Trophoblast cell (in vitro differentiated cells and primary cell): Measurements from ENCODE around the gene BRSK2.

ENCODE experiments used
- DNase-seq, 2 donors: peaks; one replicate each; pipeline ENCODE4 v3.0.0-alpha.2; 2016
- H2AFZ ChIP-seq: 2 replicates; pipeline ENCODE4 v1.6.1; 2013; ENCODE audit warnings: low read length, moderate library complexity, mild to moderate bottlenecking; ENCODE audit not compliant: insufficient read depth, poor library complexity
- H2AK5ac ChIP-seq: 2 replicates; pipeline ENCODE4 v1.6.1; 2013; ENCODE audit warnings: mild to moderate bottlenecking, low read length
- H2BK120ac ChIP-seq: 2 replicates; pipeline ENCODE4 v1.6.1; 2013; ENCODE audit warnings: low read length, mild to moderate bottlenecking, moderate library complexity; ENCODE audit not compliant: insufficient read depth, poor library complexity
- H2BK12ac ChIP-seq: 2 replicates; pipeline ENCODE4 v1.6.1; 2013; ENCODE audit warnings: mild to moderate bottlenecking, low read length, moderate library complexity
- H2BK5ac ChIP-seq: 2 replicates; pipeline ENCODE4 v1.6.1; 2013; ENCODE audit warnings: low read length, low read depth, moderate library complexity, mild to moderate bottlenecking; ENCODE audit not compliant: poor library complexity
- H3K14ac ChIP-seq: 2 replicates; pipeline ENCODE4 v1.6.1; 2013; ENCODE audit warnings: mild to moderate bottlenecking, low read length
- H3K18ac ChIP-seq: 2 replicates; pipeline ENCODE4 v1.6.1; 2013; ENCODE audit warnings: mild to moderate bottlenecking, low read length
- H3K23ac ChIP-seq: 2 replicates; pipeline ENCODE4 v1.6.1; 2013; ENCODE audit warnings: low read length
- H3K27ac ChIP-seq: 2 replicates; pipeline ENCODE4 v1.5.1; 2013; ENCODE audit warnings: low read depth, mild to moderate bottlenecking, inconsistent platforms, low read length, moderate library complexity
- H3K27me3 ChIP-seq: 2 replicates; pipeline ENCODE4 v1.6.1; 2013; ENCODE audit warnings: inconsistent platforms, mild to moderate bottlenecking, low read length, moderate library complexity; ENCODE audit not compliant: insufficient read depth
- H3K36me3 ChIP-seq, 2 experiments: 1 replicate in 1 of 2; 2 replicates in 1 of 2; pipeline ENCODE4 v1.6.1; 2013; ENCODE audit warnings: low read length in 2 of 2, mild to moderate bottlenecking in 2 of 2, moderate library complexity in 1 of 2; ENCODE audit not compliant: insufficient read depth in 2 of 2, control insufficient read depth in 1 of 2
- H3K4ac ChIP-seq: 2 replicates; pipeline ENCODE4 v1.6.1; 2013; ENCODE audit warnings: low read depth, mild to moderate bottlenecking, low read length, moderate library complexity
- H3K4me1 ChIP-seq, 2 experiments: 1 replicate in 1 of 2; 2 replicates in 1 of 2; pipeline ENCODE4 v1.6.1; 2013; ENCODE audit warnings: low read length in 2 of 2, mild to moderate bottlenecking in 2 of 2, moderate library complexity in 1 of 2; ENCODE audit not compliant: insufficient read depth in 2 of 2, control insufficient read depth in 1 of 2
- H3K4me2 ChIP-seq: 2 replicates; pipeline ENCODE4 v1.6.1; 2013; ENCODE audit warnings: inconsistent platforms, mild to moderate bottlenecking, low read length, moderate library complexity
- H3K4me3 ChIP-seq: 2 replicates; pipeline ENCODE4 v1.5.1; 2013; ENCODE audit warnings: mild to moderate bottlenecking, low read depth, low read length, inconsistent platforms
- H3K79me1 ChIP-seq: one replicate; pipeline ENCODE4 v1.6.1; 2013; ENCODE audit warnings: low read length
- H3K79me2 ChIP-seq: 2 replicates; pipeline ENCODE4 v1.6.1; 2013; ENCODE audit warnings: low read length, mild to moderate bottlenecking; ENCODE audit not compliant: control insufficient read depth, insufficient read depth, poor library complexity
- H3K9ac ChIP-seq: 2 replicates; pipeline ENCODE4 v1.6.1; 2013; ENCODE audit warnings: mild to moderate bottlenecking, low read length
- H3K9me3 ChIP-seq: 2 replicates; pipeline ENCODE4 v1.6.1; 2013; ENCODE audit warnings: low read depth, mild to moderate bottlenecking, control low read depth, inconsistent platforms, low read length; ENCODE audit not compliant: insufficient read depth
- H4K12ac ChIP-seq: 2 replicates; pipeline ENCODE4 v1.6.1; 2013; ENCODE audit warnings: low read depth, mild to moderate bottlenecking, low read length, moderate library complexity
- H4K8ac ChIP-seq: 2 replicates; pipeline ENCODE4 v1.6.1; 2013; ENCODE audit warnings: low read depth, mild to moderate bottlenecking, low read length, moderate library complexity
- H4K91ac ChIP-seq: one replicate; pipeline ENCODE4 v1.6.1; 2013; ENCODE audit warnings: low read depth, mild to moderate bottlenecking, low read length, moderate library complexity
- WGBS: extraction: QIAGEN DNeasy Blood & Tissue Kit; methylation state at CpG from one replicate; pipeline ENCODE4 v1.1.7; 2013; ENCODE audit warnings: missing lambda C conversion rate; ENCODE audit not compliant: insufficient read length, insufficient coverage; ENCODE audit errors: extremely low coverage; 5-methylcytosine and 5-hydroxymethylcytosine counted together

The BRSK2 gene

DNA sequence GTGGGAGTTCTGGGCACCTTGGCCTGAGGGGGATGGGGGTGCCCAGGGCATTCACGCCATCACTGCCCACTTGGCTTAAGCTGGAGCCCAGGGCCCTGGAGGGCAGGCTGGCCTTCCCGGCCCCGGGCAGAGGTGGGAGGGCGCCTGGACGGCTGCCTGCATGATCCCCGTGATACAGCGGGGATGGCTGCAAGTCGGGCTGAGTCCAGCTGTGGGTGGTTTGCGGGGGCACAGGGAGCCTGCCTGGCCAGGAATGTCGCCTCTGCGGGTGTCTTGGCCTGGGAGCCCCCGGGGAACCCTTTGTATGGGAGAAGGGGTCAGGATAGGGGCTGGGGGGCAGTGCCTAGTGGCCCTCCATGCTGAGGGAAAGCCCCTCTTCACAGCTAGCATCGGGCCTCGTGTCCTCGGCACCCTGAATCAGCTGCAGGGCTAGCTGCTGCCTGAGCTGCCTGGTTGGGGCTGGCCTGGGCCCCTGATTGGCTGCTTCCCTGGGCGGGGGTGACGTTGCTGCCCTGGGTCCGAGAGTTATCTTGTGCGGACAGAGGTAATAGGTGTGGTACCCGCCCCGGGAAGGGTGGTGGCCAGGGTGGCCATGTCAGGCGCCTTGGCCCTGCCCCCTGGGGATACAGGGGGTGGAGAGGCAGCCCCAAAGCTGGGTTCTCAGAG is 8.3 kb downstream of the BRSK2 start:
- no peak overlapping the region for H3K27ac ChIP-seq
- no peak overlapping the region for H3K18ac ChIP-seq
- H4K8ac ChIP-seq: no peak overlapping the region
- no peak for DNase-seq
- H3K4me1 ChIP-seq: no peaks in the 10 kb centered on the region
- H2AFZ ChIP-seq: no peak overlapping the region
- H3K36me3 ChIP-seq: no peaks in the 10 kb centered on the region
- no peak overlapping the region for H2BK12ac ChIP-seq
- H3K79me1 ChIP-seq: no peaks in the 10 kb centered on the region
- no peak overlapping the region for H2AK5ac ChIP-seq
- no peaks in the 10 kb centered on the region for H3K27me3 ChIP-seq
- no peak overlapping the region for H2BK120ac ChIP-seq
- no peak overlapping the region for H2BK5ac ChIP-seq
- no peak overlapping the region for H3K4ac ChIP-seq
- H3K9ac ChIP-seq: no peak overlapping the region
- H3K4me3 ChIP-seq: no peak overlapping the region
- no peaks in the 10 kb centered on the region for H3K79me2 ChIP-seq
- H3K23ac ChIP-seq: no peak overlapping the region
- H3K4me2 ChIP-seq: no peak overlapping the region
- H4K12ac ChIP-seq: no peak overlapping the region
- peaks cover 3% of the 10 kb centered on the region for H3K9me3 ChIP-seq
- no peak overlapping the region for H3K14ac ChIP-seq
- H4K91ac ChIP-seq: no peak overlapping the region
- no CpG with 5 or more reads among the region's 22 CpGs for WGBS

DNA sequence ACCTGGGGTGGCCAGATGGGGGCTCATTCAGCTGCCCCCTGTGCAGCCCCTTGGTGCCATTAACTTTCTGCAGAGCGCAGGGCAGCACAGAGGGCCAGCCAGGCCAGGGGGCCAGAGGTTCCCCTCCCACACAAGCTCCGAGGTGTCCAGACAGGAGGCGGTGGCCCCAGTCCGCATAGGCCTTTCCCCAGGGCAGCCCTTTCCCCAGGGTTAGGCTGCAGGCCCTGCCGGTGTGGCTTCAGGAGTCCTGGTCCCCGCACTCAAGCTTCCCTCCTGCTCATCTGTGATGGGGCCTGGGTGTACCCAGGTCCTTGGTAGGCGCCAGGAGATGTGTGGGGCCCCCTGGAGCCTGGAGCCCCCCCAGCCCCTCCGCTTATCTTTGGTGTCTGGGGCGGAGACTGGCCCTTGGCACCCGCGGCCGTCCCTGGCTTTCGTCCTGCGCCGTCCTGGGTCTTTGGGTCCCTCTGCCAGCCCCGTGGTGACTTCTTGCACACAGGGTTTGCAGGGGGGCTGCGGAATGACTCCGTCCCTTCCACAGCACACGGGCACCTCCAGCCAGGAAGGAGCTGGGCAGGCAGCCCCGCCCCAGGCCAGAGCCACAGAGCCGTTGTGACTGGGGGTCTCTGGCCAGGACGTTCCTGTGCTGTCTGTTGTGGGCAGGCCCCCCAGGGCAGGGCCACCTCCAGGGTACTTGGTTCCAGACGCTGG is 8.9 kb downstream of the BRSK2 start:
- H3K4me3 ChIP-seq: no peak overlapping the region
- no peak overlapping the region for H4K8ac ChIP-seq
- no peak overlapping the region for H3K4ac ChIP-seq
- H3K14ac ChIP-seq: no peak overlapping the region
- H3K79me2 ChIP-seq: no peaks in the 10 kb centered on the region
- H3K4me2 ChIP-seq: no peak overlapping the region
- H2BK120ac ChIP-seq: no peak overlapping the region
- H4K91ac ChIP-seq: no peak overlapping the region
- no peaks in the 10 kb centered on the region for H3K27me3 ChIP-seq
- WGBS: no CpG with 5 or more reads among the region's 23 CpGs
- no peaks in the 10 kb centered on the region for H3K36me3 ChIP-seq
- H3K79me1 ChIP-seq: no peaks in the 10 kb centered on the region
- no peak for DNase-seq
- no peaks in the 10 kb centered on the region for H3K9me3 ChIP-seq
- no peak overlapping the region for H3K9ac ChIP-seq
- no peak overlapping the region for H2BK12ac ChIP-seq
- H3K27ac ChIP-seq: no peak overlapping the region
- H3K23ac ChIP-seq: no peak overlapping the region
- no peak overlapping the region for H2BK5ac ChIP-seq
- H3K4me1 ChIP-seq: no peaks in the 10 kb centered on the region
- no peak overlapping the region for H2AK5ac ChIP-seq
- no peak overlapping the region for H3K18ac ChIP-seq
- H4K12ac ChIP-seq: no peak overlapping the region
- no peak overlapping the region for H2AFZ ChIP-seq

DNA sequence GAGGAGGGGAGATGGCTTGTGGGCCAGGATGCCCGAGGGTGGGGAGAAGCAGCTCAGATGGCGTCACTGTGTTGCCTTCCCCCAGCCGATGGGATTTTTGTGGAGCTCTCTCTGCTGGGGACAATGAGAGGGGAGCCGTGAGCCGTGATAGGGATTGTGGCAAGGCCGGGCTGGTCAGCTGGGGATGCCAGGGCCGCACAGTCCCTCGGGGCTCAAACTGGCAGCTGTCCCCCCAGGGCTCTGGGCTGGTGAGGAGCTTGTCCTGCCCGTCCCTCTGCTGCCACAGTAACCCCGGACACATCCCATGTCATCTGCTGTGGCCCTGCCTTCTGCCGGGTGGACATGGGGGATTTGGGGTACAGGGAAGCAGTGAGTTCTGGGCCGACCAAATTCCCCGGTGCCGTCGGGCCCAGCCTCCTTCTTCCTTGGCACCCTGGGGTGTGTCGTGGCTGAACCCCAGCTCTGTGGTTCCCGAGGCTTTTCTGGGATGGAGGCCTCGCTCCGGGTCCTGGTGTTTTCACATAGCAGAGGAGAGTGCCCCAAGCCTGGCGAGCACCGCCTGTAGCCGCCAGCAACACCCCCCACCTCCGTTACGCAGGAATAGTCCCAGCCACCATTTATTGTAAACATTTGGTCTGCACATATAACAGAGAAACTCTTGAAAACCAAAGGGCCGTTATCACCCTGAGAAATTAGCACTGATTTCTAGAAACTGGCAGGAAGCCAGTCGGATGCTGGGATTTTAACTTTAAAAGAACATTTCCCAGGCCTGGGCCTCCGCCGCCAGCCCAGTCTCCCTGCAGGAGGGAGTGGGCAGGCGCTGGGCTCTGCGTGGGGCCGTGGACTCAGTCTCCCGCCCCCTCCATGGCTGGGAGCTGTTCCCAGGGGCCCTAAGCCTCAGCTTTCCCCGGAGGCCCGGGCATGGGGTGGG is 9.9 kb downstream of the BRSK2 start:
- no peak overlapping the region for H4K12ac ChIP-seq
- H3K4me2 ChIP-seq: no peak overlapping the region
- no peak overlapping the region for H2BK12ac ChIP-seq
- H4K91ac ChIP-seq: no peak overlapping the region
- H2AK5ac ChIP-seq: no peak overlapping the region
- WGBS: no CpG with 5 or more reads among the region's 34 CpGs
- DNase-seq: no peak
- H3K9ac ChIP-seq: no peak overlapping the region
- no peaks in the 10 kb centered on the region for H3K79me1 ChIP-seq
- no peak overlapping the region for H3K4me3 ChIP-seq
- H3K23ac ChIP-seq: no peak overlapping the region
- no peak overlapping the region for H3K18ac ChIP-seq
- no peak overlapping the region for H2AFZ ChIP-seq
- no peaks in the 10 kb centered on the region for H3K4me1 ChIP-seq
- no peaks in the 10 kb centered on the region for H3K79me2 ChIP-seq
- H3K4ac ChIP-seq: no peak overlapping the region
- no peak overlapping the region for H3K27ac ChIP-seq
- no peak overlapping the region for H4K8ac ChIP-seq
- H3K36me3 ChIP-seq: no peaks in the 10 kb centered on the region
- no peak overlapping the region for H2BK5ac ChIP-seq
- no peaks in the 10 kb centered on the region for H3K9me3 ChIP-seq
- no peak overlapping the region for H3K14ac ChIP-seq
- H2BK120ac ChIP-seq: no peak overlapping the region
- H3K27me3 ChIP-seq: no peaks in the 10 kb centered on the region

DNA sequence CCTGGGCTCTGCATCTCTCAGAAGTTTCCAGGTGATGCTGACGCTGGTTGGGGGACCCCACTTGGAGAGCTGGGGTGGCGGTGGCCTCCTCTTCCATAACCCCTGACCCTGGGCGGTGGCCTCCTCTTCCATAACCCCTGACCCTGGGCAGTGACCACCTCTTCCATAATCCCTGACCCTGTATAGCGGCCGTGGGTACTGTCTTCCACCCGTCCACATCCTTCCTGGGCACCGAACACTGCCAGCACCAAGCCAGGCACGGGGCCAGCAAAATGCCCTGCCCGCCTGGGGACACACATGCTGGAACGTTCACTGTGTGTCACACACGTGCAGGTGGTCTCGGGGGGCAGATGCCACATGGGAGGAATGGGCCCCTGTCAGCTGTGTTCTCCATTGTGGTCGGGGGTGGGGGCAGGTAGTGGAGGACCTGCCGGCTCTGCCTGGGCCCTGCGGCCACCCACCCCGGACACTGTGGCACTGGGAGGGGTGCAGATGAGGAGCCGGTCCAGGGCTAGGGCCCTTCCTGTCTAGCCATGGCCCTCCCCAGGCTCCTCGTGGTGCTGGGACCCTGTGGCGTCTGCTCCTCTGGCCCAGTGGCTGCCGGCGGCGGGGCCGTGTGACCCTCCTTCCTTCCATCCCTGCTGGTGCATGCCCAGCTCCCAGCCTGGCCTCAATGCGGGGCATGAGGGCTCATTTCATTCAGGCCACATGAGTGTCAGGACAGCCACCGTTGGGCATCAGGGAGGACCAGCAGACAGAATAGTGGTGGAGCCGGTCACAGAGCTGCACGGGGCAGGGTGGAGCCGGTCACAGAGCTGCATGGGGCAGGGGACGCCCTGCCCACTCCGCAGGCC is 10.8 kb downstream of the BRSK2 start:
- Histone ChIP-seq H2BK12ac (no peak overlapping the region), H3K79me2 (no peaks in the 10 kb centered on the region), H3K27me3 (no peaks in the 10 kb centered on the region), H2AFZ (no peak overlapping the region), H3K4me2 (no peak overlapping the region), H4K91ac (no peak overlapping the region), H3K9me3 (no peaks in the 10 kb centered on the region), H3K79me1 (no peaks in the 10 kb centered on the region), H3K4ac (no peak overlapping the region), H2BK5ac (no peak overlapping the region), H2BK120ac (no peak overlapping the region), H4K12ac (no peak overlapping the region), H3K36me3 (no peaks in the 10 kb centered on the region), H3K4me1 (no peaks in the 10 kb centered on the region), H3K27ac (no peak overlapping the region), H2AK5ac (no peak overlapping the region), H3K18ac (no peak overlapping the region), H3K9ac (no peak overlapping the region), H3K23ac (no peak overlapping the region), H4K8ac (no peak overlapping the region), H3K4me3 (no peak overlapping the region), H3K14ac (no peak overlapping the region)
- DNase-seq: no peak
- WGBS: no CpG with 5 or more reads among the region's 30 CpGs
